Ovary (tissue), 3 donors: ENCODE results near the gene NES.

Experiments used
- EP300 ChIP-seq: sonication (generic); formaldehyde crosslinking; IDR thresholded peaks from one replicate; pipeline ENCODE4 v1.6.1; 2017; ENCODE audit warnings: antibody characterized with exemption
- POLR2A ChIP-seq: fragments of 450-650 bp; IDR thresholded peaks from one replicate; pipeline ENCODE4 v1.6.1; 2017; ENCODE audit warnings: antibody characterized with exemption, mild to moderate bottlenecking, moderate library complexity
- TF ChIP-seq, protein P1 (sequence below), 3 donors: fragments of 450-650 bp in 2 of 3; fragments of 200-600 bp in 1 of 3; IDR thresholded peaks; one replicate each; pipeline versions ENCODE4 v1.5.1 to v1.8.0; 2016 to 2022; ENCODE audit warnings: antibody characterized with exemption in 3 of 3, mild to moderate bottlenecking in 1 of 3
- donor health status: DM: no; HTN: no; CAD: no.

DNA sequence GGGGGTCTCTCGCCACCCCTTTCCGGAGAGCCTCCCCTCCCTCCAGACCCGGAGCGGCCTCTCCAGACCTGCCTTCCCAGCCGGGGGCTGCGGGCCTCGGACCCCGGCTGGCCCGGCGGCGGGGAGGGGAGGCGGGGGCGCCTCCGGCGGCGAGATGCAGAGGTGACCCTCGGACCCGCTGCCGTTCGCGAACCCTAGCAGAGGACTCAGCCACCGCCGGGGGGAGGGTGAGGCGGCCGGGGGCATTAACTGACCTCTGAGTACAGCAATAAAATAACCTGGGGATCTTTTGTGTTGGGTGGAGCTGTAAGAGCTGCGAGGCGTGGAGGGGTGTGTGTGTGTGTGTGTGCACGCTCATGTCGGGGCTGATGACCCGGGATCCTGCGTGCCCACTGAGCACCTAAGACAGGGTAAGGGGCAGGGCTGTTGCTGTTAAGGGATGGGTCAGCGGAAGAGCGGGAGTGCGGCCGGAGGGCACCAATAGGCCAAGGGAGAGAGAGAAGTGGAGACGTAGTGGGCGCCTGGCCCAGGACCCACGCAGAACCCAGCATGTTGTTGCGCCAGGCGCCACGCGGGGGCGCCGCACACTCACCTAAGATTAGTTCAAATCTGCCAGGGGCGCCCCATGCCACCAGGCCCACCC lies 51.6 kb downstream of the NES start:
- TF ChIP-seq EP300 (no peak), POLR2A (no peak)
- TF ChIP-seq, protein P1, sequence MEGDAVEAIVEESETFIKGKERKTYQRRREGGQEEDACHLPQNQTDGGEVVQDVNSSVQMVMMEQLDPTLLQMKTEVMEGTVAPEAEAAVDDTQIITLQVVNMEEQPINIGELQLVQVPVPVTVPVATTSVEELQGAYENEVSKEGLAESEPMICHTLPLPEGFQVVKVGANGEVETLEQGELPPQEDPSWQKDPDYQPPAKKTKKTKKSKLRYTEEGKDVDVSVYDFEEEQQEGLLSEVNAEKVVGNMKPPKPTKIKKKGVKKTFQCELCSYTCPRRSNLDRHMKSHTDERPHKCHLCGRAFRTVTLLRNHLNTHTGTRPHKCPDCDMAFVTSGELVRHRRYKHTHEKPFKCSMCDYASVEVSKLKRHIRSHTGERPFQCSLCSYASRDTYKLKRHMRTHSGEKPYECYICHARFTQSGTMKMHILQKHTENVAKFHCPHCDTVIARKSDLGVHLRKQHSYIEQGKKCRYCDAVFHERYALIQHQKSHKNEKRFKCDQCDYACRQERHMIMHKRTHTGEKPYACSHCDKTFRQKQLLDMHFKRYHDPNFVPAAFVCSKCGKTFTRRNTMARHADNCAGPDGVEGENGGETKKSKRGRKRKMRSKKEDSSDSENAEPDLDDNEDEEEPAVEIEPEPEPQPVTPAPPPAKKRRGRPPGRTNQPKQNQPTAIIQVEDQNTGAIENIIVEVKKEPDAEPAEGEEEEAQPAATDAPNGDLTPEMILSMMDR (IDR thresholded peaks at IDR 0.05), result peak in 2 of 3 donors; percentile 61 to 62
